WTC11 (cell line): Measurements from ENCODE around the gene SPTBN4.

Source experiments
- CREM ChIP-seq: sonication (generic); formaldehyde crosslinking; IDR thresholded peaks from 2 replicates; pipeline ENCODE4 v1.8.1; 2022; ENCODE audit warnings: mild to moderate bottlenecking, missing genetic modification reagents, moderate library complexity
- NR3C1 ChIP-seq: sonication (generic); formaldehyde crosslinking; conservative IDR thresholded peaks from 2 replicates; pipeline ENCODE4 v1.8.1; 2023; ENCODE audit warnings: low read depth, mild to moderate bottlenecking, missing genetic modification reagents
- TCF7 ChIP-seq: sonication (generic); formaldehyde crosslinking; IDR thresholded peaks from 2 replicates; pipeline ENCODE4 v1.8.0; 2022; ENCODE audit warnings: mild to moderate bottlenecking, low read depth, missing genetic modification reagents, moderate library complexity
- TF ChIP-seq, protein P1 (sequence below): sonication (generic); formaldehyde crosslinking; IDR thresholded peaks from 2 replicates; pipeline ENCODE4 v1.8.1; 2022; ENCODE audit warnings: mild to moderate bottlenecking, moderate library complexity, missing genetic modification reagents
- TF ChIP-seq, protein P2 (sequence below): fragments of 200-600 bp; IDR thresholded peaks from 2 replicates; pipeline ENCODE4 v1.8.0; 2022; ENCODE audit warnings: antibody characterized with exemption

- TF ChIP-seq, protein P1, sequence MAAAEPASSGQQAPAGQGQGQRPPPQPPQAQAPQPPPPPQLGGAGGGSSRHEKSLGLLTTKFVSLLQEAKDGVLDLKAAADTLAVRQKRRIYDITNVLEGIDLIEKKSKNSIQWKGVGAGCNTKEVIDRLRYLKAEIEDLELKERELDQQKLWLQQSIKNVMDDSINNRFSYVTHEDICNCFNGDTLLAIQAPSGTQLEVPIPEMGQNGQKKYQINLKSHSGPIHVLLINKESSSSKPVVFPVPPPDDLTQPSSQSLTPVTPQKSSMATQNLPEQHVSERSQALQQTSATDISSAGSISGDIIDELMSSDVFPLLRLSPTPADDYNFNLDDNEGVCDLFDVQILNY (CRISPR knock-in tag), result no peak
- TF ChIP-seq CREM (CRISPR knock-in tag) (no peak), NR3C1 (CRISPR knock-in tag) (no peak), TCF7 (CRISPR knock-in tag) (no peak)
- TF ChIP-seq, protein P2, sequence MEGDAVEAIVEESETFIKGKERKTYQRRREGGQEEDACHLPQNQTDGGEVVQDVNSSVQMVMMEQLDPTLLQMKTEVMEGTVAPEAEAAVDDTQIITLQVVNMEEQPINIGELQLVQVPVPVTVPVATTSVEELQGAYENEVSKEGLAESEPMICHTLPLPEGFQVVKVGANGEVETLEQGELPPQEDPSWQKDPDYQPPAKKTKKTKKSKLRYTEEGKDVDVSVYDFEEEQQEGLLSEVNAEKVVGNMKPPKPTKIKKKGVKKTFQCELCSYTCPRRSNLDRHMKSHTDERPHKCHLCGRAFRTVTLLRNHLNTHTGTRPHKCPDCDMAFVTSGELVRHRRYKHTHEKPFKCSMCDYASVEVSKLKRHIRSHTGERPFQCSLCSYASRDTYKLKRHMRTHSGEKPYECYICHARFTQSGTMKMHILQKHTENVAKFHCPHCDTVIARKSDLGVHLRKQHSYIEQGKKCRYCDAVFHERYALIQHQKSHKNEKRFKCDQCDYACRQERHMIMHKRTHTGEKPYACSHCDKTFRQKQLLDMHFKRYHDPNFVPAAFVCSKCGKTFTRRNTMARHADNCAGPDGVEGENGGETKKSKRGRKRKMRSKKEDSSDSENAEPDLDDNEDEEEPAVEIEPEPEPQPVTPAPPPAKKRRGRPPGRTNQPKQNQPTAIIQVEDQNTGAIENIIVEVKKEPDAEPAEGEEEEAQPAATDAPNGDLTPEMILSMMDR, result no peak
Measured at GRCh38 chr19:40431698-40432097, 35.1 kb upstream of the SPTBN4 start.
